Stomach (tissue), 4 donors: ENCODE measurements around the gene VPS13D.

Experiments used
- EP300 ChIP-seq: sonication (generic); formaldehyde crosslinking; IDR thresholded peaks from one replicate; pipeline ENCODE4 v1.6.1; 2017; ENCODE audit warnings: antibody characterized with exemption
- POLR2AphosphoS5 ChIP-seq, 3 donors: sonication (generic); formaldehyde crosslinking; IDR thresholded peaks; one replicate each; pipeline ENCODE4 v1.6.1; 2016; ENCODE audit warnings: antibody characterized with exemption in 3 of 3
- TF ChIP-seq, protein P1 (sequence below), 7 experiments: fragments of 450-650 bp in 4 of 7; fragments of 200-600 bp in 3 of 7; sonication (generic) in 3 of 7; IDR thresholded peaks; one replicate each; pipeline ENCODE4 v1.5.1; 2016 to 2019; ENCODE audit warnings: antibody characterized with exemption in 7 of 7, control low read depth in 2 of 7, mild to moderate bottlenecking in 1 of 7

DNA sequence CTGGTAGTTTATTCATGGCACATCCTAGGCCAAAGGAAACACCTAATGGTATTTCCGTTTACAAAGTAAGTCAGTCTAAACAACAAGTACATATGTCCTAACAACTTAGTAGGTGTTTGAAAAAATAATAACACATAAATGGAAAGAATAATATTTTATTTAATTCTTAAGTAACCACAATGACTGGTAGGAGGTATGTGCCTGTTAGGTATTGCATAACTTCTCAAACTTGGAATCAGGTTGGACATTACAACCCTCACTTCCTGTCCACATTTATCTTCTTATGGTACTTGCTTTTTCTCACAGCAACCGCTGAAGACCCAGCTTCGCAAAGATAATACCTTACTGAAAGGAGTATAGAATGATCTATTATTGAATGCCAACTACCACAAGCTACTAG lies 64.2 kb downstream of the VPS13D start:
- TF ChIP-seq EP300 (no peak), POLR2AphosphoS5 (IDR thresholded peaks at IDR 0.05) (no peak)
- TF ChIP-seq, protein P1, sequence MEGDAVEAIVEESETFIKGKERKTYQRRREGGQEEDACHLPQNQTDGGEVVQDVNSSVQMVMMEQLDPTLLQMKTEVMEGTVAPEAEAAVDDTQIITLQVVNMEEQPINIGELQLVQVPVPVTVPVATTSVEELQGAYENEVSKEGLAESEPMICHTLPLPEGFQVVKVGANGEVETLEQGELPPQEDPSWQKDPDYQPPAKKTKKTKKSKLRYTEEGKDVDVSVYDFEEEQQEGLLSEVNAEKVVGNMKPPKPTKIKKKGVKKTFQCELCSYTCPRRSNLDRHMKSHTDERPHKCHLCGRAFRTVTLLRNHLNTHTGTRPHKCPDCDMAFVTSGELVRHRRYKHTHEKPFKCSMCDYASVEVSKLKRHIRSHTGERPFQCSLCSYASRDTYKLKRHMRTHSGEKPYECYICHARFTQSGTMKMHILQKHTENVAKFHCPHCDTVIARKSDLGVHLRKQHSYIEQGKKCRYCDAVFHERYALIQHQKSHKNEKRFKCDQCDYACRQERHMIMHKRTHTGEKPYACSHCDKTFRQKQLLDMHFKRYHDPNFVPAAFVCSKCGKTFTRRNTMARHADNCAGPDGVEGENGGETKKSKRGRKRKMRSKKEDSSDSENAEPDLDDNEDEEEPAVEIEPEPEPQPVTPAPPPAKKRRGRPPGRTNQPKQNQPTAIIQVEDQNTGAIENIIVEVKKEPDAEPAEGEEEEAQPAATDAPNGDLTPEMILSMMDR (IDR thresholded peaks at IDR 0.05): no peak
